ENCODE data around the gene SEPTIN3.

SEPTIN3 gene

DNA sequence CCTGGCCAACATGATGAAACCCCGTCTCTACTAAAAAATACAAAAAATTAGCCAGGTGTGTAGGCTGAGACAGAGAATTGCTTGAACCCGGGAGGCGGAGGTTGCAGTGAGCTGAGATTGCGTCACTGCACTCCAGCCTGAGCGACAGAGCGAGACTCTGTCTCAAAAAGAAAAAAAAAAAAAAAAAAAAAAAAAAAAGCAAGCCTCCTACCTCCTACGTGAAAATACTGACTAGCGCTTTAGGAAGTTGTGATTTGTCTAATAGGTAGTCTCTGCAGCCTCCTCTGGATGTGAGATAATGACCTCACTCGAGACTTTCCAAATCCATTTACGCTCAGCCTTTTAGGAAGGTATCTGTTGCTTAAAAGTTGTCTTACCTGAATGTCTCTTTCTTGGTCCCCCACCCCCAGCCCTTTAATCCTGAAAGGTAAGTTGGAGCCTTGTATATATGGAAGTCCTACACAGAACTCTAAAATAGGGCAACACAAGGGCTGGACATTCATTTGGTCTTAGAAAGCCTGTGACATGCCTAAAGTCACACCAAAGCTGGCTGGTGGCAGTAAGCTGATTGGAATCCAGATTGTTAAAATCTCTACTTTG is 5.5 kb downstream of the SEPTIN3 start:
- Histone ChIP-seq H3K79me2 (ENCODE audit: insufficient read depth, low read length) (no peaks in the 10 kb centered on the region), H4K20me1 (ENCODE audit: insufficient read depth, low read length, poor library complexity, severe bottlenecking) (no peaks in the 10 kb centered on the region), H3K9ac (ENCODE audit: low read depth, low read length, poor library complexity, severe bottlenecking) (no peak overlapping the region), H3F3A (ENCODE audit: low read depth) (no peaks in the 10 kb centered on the region), H3K36me3 (ENCODE audit: insufficient read depth, low read length) (no peaks in the 10 kb centered on the region), H2AFZ (ENCODE audit: low read length) (no peak overlapping the region), H3K4me2 (ENCODE audit: low read depth, low read length, poor library complexity, severe bottlenecking) (no peak overlapping the region), H3K4me1 (ENCODE audit: insufficient read depth, low read length, poor library complexity, severe bottlenecking) (peaks cover 13% of the 10 kb centered on the region), H3K9me2 (replicated peaks; ENCODE audit: low read depth, low read length) (no peaks in the 10 kb centered on the region), H3K9me3 (ENCODE audit: insufficient read depth, low read depth, low read length) (no peaks in the 10 kb centered on the region), H3K27me3 (ENCODE audit: insufficient read depth, low read length, poor library complexity, severe bottlenecking) (peaks cover 12% of the 10 kb centered on the region), H3K4me3 (ENCODE audit: low read length, poor library complexity, severe bottlenecking) (no peak overlapping the region)
- TF ChIP-seq, protein P1, sequence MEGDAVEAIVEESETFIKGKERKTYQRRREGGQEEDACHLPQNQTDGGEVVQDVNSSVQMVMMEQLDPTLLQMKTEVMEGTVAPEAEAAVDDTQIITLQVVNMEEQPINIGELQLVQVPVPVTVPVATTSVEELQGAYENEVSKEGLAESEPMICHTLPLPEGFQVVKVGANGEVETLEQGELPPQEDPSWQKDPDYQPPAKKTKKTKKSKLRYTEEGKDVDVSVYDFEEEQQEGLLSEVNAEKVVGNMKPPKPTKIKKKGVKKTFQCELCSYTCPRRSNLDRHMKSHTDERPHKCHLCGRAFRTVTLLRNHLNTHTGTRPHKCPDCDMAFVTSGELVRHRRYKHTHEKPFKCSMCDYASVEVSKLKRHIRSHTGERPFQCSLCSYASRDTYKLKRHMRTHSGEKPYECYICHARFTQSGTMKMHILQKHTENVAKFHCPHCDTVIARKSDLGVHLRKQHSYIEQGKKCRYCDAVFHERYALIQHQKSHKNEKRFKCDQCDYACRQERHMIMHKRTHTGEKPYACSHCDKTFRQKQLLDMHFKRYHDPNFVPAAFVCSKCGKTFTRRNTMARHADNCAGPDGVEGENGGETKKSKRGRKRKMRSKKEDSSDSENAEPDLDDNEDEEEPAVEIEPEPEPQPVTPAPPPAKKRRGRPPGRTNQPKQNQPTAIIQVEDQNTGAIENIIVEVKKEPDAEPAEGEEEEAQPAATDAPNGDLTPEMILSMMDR (conservative IDR thresholded peaks at IDR 0.05; ENCODE audit: low read length), result no peak

DNA sequence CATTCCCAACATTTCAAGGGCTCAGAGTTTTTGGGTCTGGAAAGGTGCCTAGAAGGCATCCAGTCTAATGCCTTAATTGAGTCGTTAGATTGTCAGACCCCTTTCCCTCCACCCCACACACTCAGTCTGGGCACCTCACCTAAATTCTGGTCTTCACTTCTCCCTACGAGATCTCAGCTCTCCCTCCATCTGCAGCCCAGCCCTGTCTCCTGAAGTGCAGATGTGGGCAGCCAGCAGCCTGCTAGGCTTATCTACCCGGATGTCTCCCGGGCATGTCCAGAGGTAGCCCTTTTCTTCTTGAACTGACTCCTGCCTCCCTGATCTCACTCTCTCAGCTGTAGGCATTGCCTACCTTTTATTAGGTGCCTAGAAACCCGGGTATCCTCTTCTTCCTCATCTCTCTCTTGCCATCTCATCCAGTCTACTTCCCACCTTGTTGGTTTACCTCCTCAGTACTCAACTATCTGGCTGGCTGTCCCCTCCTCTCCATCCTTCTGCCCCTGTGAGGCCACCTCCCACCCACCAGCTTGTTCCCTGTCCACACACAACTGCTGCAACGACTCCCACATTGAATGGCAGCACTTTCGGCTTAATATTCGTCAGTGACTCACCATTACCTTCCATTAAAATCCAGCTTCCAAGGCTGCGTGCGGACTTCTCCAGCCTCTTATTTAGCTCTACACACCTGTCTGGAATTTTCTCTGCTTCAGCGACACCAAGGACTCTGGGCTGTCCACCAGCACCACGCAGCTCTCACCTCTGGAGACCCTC is 6.2 kb downstream of the SEPTIN3 start:
- Histone ChIP-seq H3K4me1 (ENCODE audit: insufficient read depth, low read length, poor library complexity, severe bottlenecking) (peaks cover 13% of the 10 kb centered on the region), H3K79me2 (ENCODE audit: insufficient read depth, low read length) (no peaks in the 10 kb centered on the region), H3K4me2 (ENCODE audit: low read depth, low read length, poor library complexity, severe bottlenecking) (peak overlapping the region; percentile 78), H3K9me3 (ENCODE audit: insufficient read depth, low read depth, low read length) (no peaks in the 10 kb centered on the region), H4K20me1 (ENCODE audit: insufficient read depth, low read length, poor library complexity, severe bottlenecking) (no peaks in the 10 kb centered on the region), H3K9ac (ENCODE audit: low read depth, low read length, poor library complexity, severe bottlenecking) (no peak overlapping the region), H3K4me3 (ENCODE audit: low read length, poor library complexity, severe bottlenecking) (peak overlapping the region; percentile 75), H3K9me2 (replicated peaks; ENCODE audit: low read depth, low read length) (no peaks in the 10 kb centered on the region), H3K27me3 (ENCODE audit: insufficient read depth, low read length, poor library complexity, severe bottlenecking) (peaks cover 12% of the 10 kb centered on the region), H3K36me3 (ENCODE audit: insufficient read depth, low read length) (no peaks in the 10 kb centered on the region), H2AFZ (ENCODE audit: low read length) (no peak overlapping the region), H3F3A (ENCODE audit: low read depth) (no peaks in the 10 kb centered on the region)
- TF ChIP-seq EZH2phosphoT487 (IDR thresholded peaks at IDR 0.05; ENCODE audit: borderline replicate concordance), result no peak

DNA sequence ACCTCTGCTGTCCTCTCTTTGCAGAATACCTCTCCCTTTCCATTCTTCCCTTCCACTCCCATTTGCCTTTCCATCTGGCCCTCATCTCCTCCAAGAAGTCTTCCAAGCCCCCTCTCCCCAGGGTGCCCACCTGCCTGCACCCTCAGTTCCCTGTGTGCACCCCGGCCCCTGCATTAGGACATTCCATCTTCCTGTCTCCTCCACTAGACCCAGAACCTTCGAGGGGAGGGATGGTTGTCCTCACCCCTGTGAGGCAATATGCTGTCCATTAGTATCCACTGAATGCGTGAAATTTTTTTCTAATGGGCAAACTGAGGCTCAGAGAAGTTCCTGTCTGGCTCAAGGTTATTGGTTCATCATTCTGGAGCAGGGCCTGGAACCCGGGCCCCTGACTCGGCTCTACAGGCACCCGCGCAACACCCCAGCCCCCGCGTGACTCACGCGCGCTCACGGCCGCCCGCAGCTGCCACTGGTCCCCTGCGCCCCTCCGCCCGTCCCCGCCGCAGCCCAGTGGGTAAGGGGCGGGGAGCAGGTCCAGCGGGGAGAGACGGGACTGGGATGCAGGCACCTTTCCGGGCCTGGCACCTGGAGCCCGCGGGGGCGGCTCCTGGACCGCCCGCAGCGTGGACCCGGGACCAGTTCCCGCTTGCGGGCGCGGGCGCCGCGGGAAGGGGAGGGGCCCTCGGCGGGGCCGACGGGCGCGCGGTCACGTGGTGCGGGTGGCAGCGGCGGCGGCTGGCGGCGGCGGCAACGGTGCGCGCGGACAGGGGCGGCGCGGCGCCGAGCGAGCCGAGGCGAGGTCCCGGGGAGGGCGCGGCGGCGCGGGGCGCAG is 7.0 kb downstream of the SEPTIN3 start:
- Histone ChIP-seq H3K36me3 (ENCODE audit: insufficient read depth, low read length) (no peaks in the 10 kb centered on the region), H4K20me1 (ENCODE audit: insufficient read depth, low read length, poor library complexity, severe bottlenecking) (no peaks in the 10 kb centered on the region), H3K27me3 (ENCODE audit: insufficient read depth, low read length, poor library complexity, severe bottlenecking) (peaks cover 12% of the 10 kb centered on the region), H3K9ac (ENCODE audit: low read depth, low read length, poor library complexity, severe bottlenecking) (peak overlapping the region; percentile 47), H2AFZ (ENCODE audit: low read length) (peak overlapping the region; percentile 96), H3K4me1 (ENCODE audit: insufficient read depth, low read length, poor library complexity, severe bottlenecking) (peaks cover 13% of the 10 kb centered on the region), H3K9me3 (ENCODE audit: insufficient read depth, low read depth, low read length) (no peaks in the 10 kb centered on the region), H3K9me2 (replicated peaks; ENCODE audit: low read depth, low read length) (no peaks in the 10 kb centered on the region), H3K4me3 (ENCODE audit: low read length, poor library complexity, severe bottlenecking) (peak overlapping the region; percentile 75), H3F3A (ENCODE audit: low read depth) (no peaks in the 10 kb centered on the region), H3K79me2 (ENCODE audit: insufficient read depth, low read length) (no peaks in the 10 kb centered on the region), H3K4me2 (ENCODE audit: low read depth, low read length, poor library complexity, severe bottlenecking) (peak overlapping the region; percentile 78)
- TF ChIP-seq EZH2phosphoT487 (IDR thresholded peaks at IDR 0.05; ENCODE audit: borderline replicate concordance), result no peak
- TF ChIP-seq, protein P1 (conservative IDR thresholded peaks at IDR 0.05; ENCODE audit: low read length), result no peak
